ENCODE measurements around the gene ABCF3.

- TF ChIP-seq RBFOX2 (IDR thresholded peaks at IDR 0.05; ENCODE audit: low read depth, low read length) (no peak), ZNF552 (CRISPR knock-in tag; IDR thresholded peaks at IDR 0.05; ENCODE audit: borderline replicate concordance) (no peak), HDAC6 (IDR thresholded peaks at IDR 0.05; ENCODE audit: low read depth, low read length) (no peak), TBL1XR1 (IDR thresholded peaks at IDR 0.05; ENCODE audit: borderline replicate concordance, low read length, partially characterized antibody) (no peak), ZNF839 (CRISPR knock-in tag; IDR thresholded peaks at IDR 0.05; ENCODE audit: borderline replicate concordance) (no peak), ZNF20 (CRISPR knock-in tag; IDR thresholded peaks at IDR 0.05) (no peak), KDM5A (IDR thresholded peaks at IDR 0.05; ENCODE audit: borderline replicate concordance, low read length) (no peak), HDAC2 (CRISPR knock-in tag; IDR thresholded peaks at IDR 0.05) (no peak), ZNF879 (CRISPR knock-in tag; IDR thresholded peaks at IDR 0.05) (no peak)
- TF ChIP-seq, protein P1, sequence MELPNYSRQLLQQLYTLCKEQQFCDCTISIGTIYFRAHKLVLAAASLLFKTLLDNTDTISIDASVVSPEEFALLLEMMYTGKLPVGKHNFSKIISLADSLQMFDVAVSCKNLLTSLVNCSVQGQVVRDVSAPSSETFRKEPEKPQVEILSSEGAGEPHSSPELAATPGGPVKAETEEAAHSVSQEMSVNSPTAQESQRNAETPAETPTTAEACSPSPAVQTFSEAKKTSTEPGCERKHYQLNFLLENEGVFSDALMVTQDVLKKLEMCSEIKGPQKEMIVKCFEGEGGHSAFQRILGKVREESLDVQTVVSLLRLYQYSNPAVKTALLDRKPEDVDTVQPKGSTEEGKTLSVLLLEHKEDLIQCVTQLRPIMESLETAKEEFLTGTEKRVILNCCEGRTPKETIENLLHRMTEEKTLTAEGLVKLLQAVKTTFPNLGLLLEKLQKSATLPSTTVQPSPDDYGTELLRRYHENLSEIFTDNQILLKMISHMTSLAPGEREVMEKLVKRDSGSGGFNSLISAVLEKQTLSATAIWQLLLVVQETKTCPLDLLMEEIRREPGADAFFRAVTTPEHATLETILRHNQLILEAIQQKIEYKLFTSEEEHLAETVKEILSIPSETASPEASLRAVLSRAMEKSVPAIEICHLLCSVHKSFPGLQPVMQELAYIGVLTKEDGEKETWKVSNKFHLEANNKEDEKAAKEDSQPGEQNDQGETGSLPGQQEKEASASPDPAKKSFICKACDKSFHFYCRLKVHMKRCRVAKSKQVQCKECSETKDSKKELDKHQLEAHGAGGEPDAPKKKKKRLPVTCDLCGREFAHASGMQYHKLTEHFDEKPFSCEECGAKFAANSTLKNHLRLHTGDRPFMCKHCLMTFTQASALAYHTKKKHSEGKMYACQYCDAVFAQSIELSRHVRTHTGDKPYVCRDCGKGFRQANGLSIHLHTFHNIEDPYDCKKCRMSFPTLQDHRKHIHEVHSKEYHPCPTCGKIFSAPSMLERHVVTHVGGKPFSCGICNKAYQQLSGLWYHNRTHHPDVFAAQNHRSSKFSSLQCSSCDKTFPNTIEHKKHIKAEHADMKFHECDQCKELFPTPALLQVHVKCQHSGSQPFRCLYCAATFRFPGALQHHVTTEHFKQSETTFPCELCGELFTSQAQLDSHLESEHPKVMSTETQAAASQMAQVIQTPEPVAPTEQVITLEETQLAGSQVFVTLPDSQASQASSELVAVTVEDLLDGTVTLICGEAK (IDR thresholded peaks at IDR 0.05) = no peak
- TF ChIP-seq, protein P1 (CRISPR knock-in tag; IDR thresholded peaks at IDR 0.05) = no peak
Observed at GRCh38 chr3:184177331-184177731, 8.7 kb upstream of the ABCF3 start.

Data from HepG2 (cell line).